Thymus (tissue), 11 donors: ENCODE data around the gene WIF1. TPM values are rescaled to one million over a fixed set of nuclear protein-coding genes. Genes with fewer than 3 reads are reported as not detected.

Experiments
- DNase-seq, 9 donors: peaks; one replicate each; pipeline ENCODE4 v3.0.0-alpha.2; 2013; ENCODE audit warnings: low spot score in 9 of 9, low read depth in 6 of 9, missing footprints in 1 of 9
- H3K27ac ChIP-seq, 2 donors: one replicate each; pipeline ENCODE4 v1.5.1; 2013; ENCODE audit warnings: control low read depth in 1 of 2, low read depth in 1 of 2, low read length in 1 of 2, mild to moderate bottlenecking in 1 of 2, moderate library complexity in 1 of 2
- H3K27me3 ChIP-seq, 2 donors: one replicate each; pipeline ENCODE4 v1.5.1; 2013; ENCODE audit warnings: low read length in 1 of 2; ENCODE audit not compliant: control insufficient read depth in 2 of 2, insufficient read depth in 1 of 2
- H3K36me3 ChIP-seq, 2 donors: one replicate each; pipeline ENCODE4 v1.5.1; 2013; ENCODE audit warnings: low read length in 1 of 2, mild to moderate bottlenecking in 1 of 2, moderate library complexity in 1 of 2; ENCODE audit not compliant: control insufficient read depth in 2 of 2, insufficient read depth in 2 of 2
- H3K4me1 ChIP-seq, 2 donors: one replicate each; pipeline ENCODE4 v1.5.1; 2013; ENCODE audit warnings: low read length in 2 of 2; ENCODE audit not compliant: control insufficient read depth in 2 of 2, insufficient read depth in 2 of 2
- H3K4me3 ChIP-seq, 2 donors: one replicate each; pipeline ENCODE4 v1.5.1; 2013; ENCODE audit warnings: low read length in 2 of 2, control low read depth in 1 of 2, mild to moderate bottlenecking in 1 of 2
- H3K9me3 ChIP-seq, 2 donors: one replicate each; pipeline ENCODE4 v1.5.1; 2013; ENCODE audit warnings: low read length in 1 of 2, mild to moderate bottlenecking in 1 of 2; ENCODE audit not compliant: control insufficient read depth in 2 of 2, insufficient read depth in 1 of 2
- WGBS: extraction: QIAGEN DNeasy Blood & Tissue Kit; methylation state at CpG from one replicate; pipeline ENCODE4 v1.1.7; 2013; 5-methylcytosine and 5-hydroxymethylcytosine counted together
- polyA plus RNA-seq: library from polyadenylated mRNA; stranded (reverse); fragments of 200-250 nt; gene quantifications from one replicate; pipeline ENCODE4 v1.2.3, GENCODE V29; 2013
- total RNA-seq: library from RNA; stranded (reverse); fragments of 120-200 nt; gene quantifications from one replicate; pipeline ENCODE4 v1.2.4, GENCODE V29; 2013
- donor health status: healthy.

The WIF1 gene
- total and polyA plus RNA-seq, 2 donors = 0.23 to 0.38 TPM

- Histone ChIP-seq H3K27me3 (peaks cover 2 to 23% of the 10 kb centered on the region in 2 donors), H3K27ac (no peak overlapping the region), H3K4me3 (no peak overlapping the region), H3K4me1 (peaks cover 0 to under 1% of the 10 kb centered on the region in 2 donors), H3K36me3 (no peaks in the 10 kb centered on the region), H3K9me3 (peaks cover 0 to 6% of the 10 kb centered on the region in 2 donors)
- WGBS = 92% methylated on average over 5 of the region's 5 CpGs
- DNase-seq = no peak
Measured at GRCh38 chr12:65126482-65126881, 5.4 kb upstream of the WIF1 start.

GRCh38 chr12:65125975-65126374 is 4.9 kb upstream of the WIF1 start:
- 93% methylated on average over 2 of the region's 2 CpGs for WGBS
- no peak overlapping the region for H3K27ac ChIP-seq
- H3K36me3 ChIP-seq = no peaks in the 10 kb centered on the region
- H3K4me1 ChIP-seq = peaks cover 3% of the 10 kb centered on the region in 2 donors
- peaks cover 0 to 6% of the 10 kb centered on the region in 2 donors for H3K9me3 ChIP-seq
- DNase-seq = no peak
- H3K27me3 ChIP-seq = peaks cover 7 to 26% of the 10 kb centered on the region in 2 donors
- no peak overlapping the region for H3K4me3 ChIP-seq

GRCh38 chr12:65125247-65125646 is 4.1 kb upstream of the WIF1 start:
- no peak for DNase-seq
- 0% methylated on average over 1 of the region's 1 CpG for WGBS
- H3K4me3 ChIP-seq = no peak overlapping the region
- peaks cover 0 to 6% of the 10 kb centered on the region in 2 donors for H3K9me3 ChIP-seq
- peaks cover 3 to 5% of the 10 kb centered on the region in 2 donors for H3K4me1 ChIP-seq
- H3K36me3 ChIP-seq = no peaks in the 10 kb centered on the region
- H3K27ac ChIP-seq = no peak overlapping the region
- H3K27me3 ChIP-seq = peaks cover 12 to 33% of the 10 kb centered on the region in 2 donors

- Histone ChIP-seq H3K36me3 (no peaks in the 10 kb centered on the region), H3K27ac (no peak overlapping the region), H3K4me3 (no peak overlapping the region), H3K4me1 (peaks cover 3 to 5% of the 10 kb centered on the region in 2 donors), H3K9me3 (peaks cover 0 to 6% of the 10 kb centered on the region in 2 donors), H3K27me3 (peaks cover 12 to 45% of the 10 kb centered on the region in 2 donors)
- peak in 4 of 9 donors; percentile 5 to 33 (median 10) for DNase-seq
- WGBS = 7% methylated on average over 8 of the region's 8 CpGs
Measured at GRCh38 chr12:65123435-65124063, 2.4 kb upstream of the WIF1 start.

- Histone ChIP-seq H3K9me3 (peaks cover 0 to 6% of the 10 kb centered on the region in 2 donors), H3K36me3 (no peaks in the 10 kb centered on the region), H3K4me1 (peaks cover 3 to 5% of the 10 kb centered on the region in 2 donors), H3K27ac (no peak overlapping the region), H3K27me3 (peaks cover 12 to 50% of the 10 kb centered on the region in 2 donors), H3K4me3 (no peak overlapping the region)
- no peak for DNase-seq
- 90% methylated on average over 5 of the region's 5 CpGs for WGBS
Measured at GRCh38 chr12:65122703-65123102, 1.6 kb upstream of the WIF1 start.

- peaks cover 12 to 52% of the 10 kb centered on the region in 2 donors for H3K27me3 ChIP-seq
- DNase-seq = no peak
- H3K36me3 ChIP-seq = no peaks in the 10 kb centered on the region
- no peak overlapping the region for H3K4me3 ChIP-seq
- peaks cover 0 to 6% of the 10 kb centered on the region in 2 donors for H3K9me3 ChIP-seq
- peaks cover 3 to 5% of the 10 kb centered on the region in 2 donors for H3K4me1 ChIP-seq
- WGBS = 84% methylated on average over 34 of the region's 34 CpGs
- no peak overlapping the region for H3K27ac ChIP-seq
Measured at GRCh38 chr12:65121956-65122469, 908 bp upstream of the WIF1 start.

GRCh38 chr12:65119063-65119462 is 2.0 kb downstream of the WIF1 start:
- H3K4me3 ChIP-seq = no peak overlapping the region
- H3K36me3 ChIP-seq = no peaks in the 10 kb centered on the region
- no peak for DNase-seq
- WGBS = 97% methylated on average over 3 of the region's 3 CpGs
- H3K4me1 ChIP-seq = peaks cover 3 to 5% of the 10 kb centered on the region in 2 donors
- peaks cover 0 to 6% of the 10 kb centered on the region in 2 donors for H3K9me3 ChIP-seq
- H3K27me3 ChIP-seq = peaks cover 12 to 48% of the 10 kb centered on the region in 2 donors
- H3K27ac ChIP-seq = no peak overlapping the region

- Histone ChIP-seq H3K36me3 (no peaks in the 10 kb centered on the region), H3K9me3 (no peaks in the 10 kb centered on the region), H3K4me1 (no peaks in the 10 kb centered on the region), H3K27ac (no peak overlapping the region), H3K27me3 (peaks cover 0 to 7% of the 10 kb centered on the region in 2 donors), H3K4me3 (no peak overlapping the region)
- 35% methylated on average over 1 of the region's 1 CpG for WGBS
- DNase-seq = no peak
Measured at GRCh38 chr12:65113621-65114035, 7.5 kb downstream of the WIF1 start.

- Histone ChIP-seq H3K36me3 (no peaks in the 10 kb centered on the region), H3K27ac (no peak overlapping the region), H3K4me3 (no peak overlapping the region), H3K27me3 (no peaks in the 10 kb centered on the region), H3K9me3 (no peaks in the 10 kb centered on the region), H3K4me1 (no peaks in the 10 kb centered on the region)
- no peak for DNase-seq
Measured at GRCh38 chr12:65106948-65107347, 14.2 kb downstream of the WIF1 start.
